Measurements from ENCODE around the gene MYH7.
A peak's percentile ranks its signal among the peaks of the same experiment; 100 is the strongest.
"Not testable (repeated sequence)": the region's sequence is repeated elsewhere in the genome, so short reads cannot be mapped to it uniquely, and the experiment has no call there.

Gene MYH7

DNA sequence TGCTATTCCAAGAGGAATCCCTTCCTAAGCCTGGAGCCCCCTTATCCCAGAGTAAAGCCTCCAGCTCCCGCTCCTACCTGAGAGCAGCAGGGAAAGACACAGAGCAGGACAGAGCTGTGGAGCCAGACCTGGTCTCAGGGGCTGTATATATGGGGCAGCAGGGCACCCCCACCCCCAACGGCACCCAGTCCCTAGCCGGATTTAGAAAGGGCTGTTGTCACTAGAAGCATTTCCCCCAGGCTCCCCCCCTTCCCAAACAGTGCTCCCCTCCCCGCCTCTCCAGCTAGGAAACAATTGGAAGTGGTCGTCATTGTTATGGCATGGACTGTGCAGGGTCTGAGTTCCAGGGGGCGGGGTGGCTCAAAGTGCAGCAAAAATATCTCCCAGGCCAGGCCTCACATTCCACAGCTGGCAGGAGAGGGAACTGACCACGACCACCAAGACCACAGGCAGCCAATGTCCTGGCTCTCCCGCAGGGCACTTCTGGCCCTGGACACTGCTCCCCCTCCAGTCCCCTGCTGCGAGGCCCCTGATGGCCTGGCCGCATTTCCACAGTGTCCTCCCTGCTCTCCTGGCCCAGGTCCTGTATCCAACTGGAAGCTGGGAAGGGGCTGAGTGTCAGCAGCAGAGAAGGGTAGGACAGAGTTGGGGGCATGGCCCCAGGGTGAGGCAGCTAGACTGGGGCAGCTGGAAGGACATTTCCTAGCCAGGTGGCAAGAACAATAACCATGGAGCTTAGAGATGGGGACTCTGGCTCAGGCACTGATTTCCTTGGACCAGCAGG is at the start of gene MYH7:
MYH7 (minus strand) TSS at position 118 of the 784 bp plus-strand sequence. CDS start 1,928 bp downstream, outside the sequence.
- DNase-seq = no peak

DNA sequence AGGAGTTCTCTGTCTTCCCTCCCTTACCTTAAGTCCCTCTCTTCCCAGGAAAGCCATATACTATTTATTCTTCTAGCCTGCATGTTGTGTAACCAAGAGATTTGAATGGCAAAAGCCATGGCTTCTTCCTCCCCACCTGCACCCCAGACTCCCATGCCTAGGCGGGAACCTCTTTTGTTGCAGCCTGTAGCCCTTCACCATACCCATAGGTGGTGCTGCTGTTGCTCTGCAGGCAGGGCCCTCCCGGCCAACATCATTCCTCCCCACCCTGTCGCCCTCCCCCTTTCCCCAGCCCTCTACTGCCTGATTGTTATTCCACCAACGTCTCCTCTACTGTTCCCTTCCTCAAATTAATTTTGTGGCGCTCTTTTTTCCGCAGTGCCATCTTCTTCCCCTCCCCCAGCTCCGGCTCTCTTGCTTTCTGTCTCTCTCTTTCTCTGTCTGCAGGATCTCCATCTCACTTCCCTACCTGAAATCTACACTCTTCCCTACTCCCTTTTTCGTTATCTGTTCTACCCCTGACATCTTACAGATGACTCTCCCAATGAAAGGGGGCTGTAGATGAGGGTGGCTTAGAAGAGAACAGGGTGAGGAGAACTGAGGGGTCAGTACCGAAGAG is 47.9 kb upstream of the MYH7 start:
- DNase-seq = no peak

DNA sequence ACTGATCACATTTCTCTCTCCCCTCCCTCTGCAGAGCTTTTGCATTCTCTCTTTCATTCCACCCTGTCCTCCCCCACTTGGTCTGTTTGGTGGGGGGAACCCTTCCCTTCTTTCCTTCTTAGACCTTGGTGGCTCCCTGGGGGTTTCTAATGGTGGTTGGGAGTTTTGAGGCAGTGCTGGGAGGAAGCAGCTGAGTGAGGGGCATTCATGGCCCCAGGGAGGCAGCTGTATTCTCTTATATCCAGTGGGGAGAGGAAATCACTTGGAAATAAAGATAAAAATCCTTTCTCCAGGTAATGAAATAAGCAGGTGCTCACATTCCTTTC is 47.3 kb upstream of the MYH7 start:
- no peak for DNase-seq

- DNase-seq = no peak
These were observed 46.7 kb upstream of the MYH7 start for GRCh38 chr14:23481979-23482822.

DNA sequence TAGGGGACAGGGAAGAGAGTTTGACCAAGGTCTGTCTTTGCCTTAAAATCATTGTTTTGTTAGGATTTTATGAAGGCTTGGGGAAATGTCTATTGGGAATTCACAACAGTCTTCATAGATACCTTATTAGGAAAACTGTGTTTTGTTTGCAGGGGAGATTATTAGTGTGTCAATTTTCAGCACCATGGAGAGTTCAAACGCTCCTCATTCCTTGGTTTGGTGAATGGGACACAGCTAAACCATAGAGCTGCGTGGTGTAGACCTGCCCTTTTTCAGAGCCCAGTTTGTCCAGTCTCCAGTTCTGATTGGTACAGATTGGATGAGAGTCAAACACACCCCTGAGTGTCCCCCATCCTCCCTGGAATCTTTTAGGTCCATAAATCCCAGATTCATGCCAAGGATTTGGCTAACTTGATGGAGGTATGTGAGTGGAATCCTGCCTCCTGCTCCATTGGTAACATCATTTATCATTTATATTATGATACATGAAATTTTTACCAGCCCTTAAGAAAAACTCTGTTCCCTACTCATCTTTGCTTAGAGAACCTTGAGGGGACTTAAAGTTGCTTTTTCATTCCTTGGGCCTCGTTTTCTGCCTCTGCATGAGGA is 46.0 kb upstream of the MYH7 start:
- no peak for DNase-seq

DNA sequence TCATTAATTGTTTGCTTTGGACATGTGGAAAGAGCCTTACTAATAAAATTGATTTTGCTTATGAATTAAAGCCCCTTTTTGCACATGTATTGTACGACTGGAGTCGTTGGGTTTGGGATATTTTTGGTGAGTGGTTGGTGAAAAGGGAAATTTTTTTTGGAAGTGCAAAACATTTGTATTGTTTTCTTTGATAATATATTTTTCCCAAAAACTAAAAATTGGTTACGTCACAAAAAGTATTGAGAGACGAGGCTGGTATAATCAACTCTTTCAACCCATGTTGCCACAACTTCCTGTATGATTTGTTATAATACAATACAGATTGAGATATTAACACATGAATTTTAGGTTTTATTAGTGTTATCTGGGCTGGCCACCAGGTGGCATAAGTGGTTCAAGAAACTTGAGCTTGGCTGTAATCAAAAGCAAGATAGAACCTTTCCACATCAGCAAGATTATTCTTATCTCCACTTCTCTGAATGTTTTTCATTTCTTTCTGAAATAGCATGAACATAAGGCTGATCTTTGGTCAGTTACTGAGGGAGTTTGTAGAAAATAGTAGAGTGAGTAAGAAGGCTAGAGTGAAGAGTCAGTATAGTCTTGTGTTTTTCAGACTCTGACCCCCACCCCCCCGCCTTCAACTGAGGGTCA is 42.8 kb upstream of the MYH7 start:
- peak; percentile 80 for DNase-seq

DNA sequence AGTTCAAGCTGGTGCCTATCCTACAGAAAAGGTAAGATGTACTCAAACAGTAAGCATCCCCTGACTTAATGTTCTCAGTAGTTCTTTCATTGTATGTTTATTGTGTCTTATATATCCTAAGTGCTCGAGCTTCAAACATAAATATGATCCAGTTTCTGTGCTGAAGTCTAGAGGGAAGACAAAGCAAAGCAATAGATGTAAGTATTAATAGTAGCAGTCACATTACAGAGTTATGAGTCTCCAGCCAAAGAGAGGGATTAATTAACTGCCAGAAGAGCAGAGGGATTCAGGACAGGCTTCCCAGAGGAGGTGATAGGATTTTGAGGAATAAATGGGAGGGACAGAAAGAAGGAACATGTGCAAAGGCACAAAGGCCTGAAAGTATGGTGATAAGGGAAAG is 35.5 kb upstream of the MYH7 start:
- DNase-seq = no peak

GRCh38 chr14:23469906-23470403 is 34.5 kb upstream of the MYH7 start:
- DNase-seq = no peak

DNA sequence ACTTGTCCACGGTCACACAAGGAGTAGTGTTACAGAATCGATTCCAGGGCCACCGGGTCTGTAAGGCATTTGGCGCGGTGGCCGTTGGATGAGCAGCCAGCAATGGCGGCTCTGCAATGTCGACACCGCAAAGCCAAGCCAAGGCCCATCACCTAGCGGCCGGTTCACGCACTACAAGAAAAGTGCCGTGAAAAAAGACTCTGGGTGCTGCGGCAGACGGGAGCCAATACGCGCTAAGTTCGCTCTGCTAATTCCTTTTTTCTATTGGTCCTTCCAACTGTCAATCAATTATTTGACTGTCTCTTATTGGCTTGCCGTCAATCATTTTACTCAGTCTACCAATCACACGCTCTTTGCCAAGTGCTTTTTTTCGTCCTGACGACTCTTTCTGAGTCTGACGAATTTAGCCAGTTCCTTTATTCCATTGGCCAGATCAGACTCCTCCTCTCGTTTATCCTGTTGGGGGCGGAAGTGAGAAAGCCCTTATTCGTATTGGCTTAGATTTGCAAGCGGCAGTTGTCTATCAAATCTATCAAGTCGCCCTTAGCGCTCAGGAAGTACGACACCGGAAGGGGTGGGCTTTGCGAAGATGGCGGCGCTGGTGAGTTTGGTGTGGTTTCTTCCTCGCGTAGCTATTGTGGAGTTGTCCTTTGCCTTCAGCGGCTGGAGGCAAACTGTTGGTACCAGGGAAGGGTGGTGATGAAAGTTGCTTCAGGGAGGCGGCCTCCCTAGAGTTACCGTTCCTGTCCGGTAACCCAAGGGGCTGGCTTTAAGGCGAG is 33.9 kb upstream of the MYH7 start, which contains the start of gene NGDN:
NGDN (plus strand) TSS at position 577 of the 779 bp plus-strand sequence; CDS start at position 590, 13 bp downstream.
- DNase-seq = peak; percentile 99

DNA sequence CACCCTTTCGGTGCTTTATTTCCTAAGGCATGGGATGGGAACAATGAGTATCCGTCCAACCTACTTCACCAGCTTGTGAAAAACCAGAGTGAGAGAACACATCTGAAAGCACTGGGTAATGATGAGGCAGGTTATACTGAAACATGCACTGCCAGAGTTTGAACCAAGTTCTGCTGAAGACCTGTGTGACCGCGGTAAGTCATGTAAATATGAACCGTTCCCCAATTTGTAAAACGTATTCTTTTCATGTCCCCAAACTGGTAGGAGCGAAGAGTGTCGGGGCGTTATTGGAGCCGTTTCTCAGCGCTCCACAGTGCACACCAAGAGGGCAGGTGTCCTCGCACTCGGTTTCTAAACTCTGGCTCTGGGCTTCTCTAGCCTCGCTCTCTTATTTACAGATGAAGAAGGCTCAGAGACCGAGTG is 33.3 kb upstream of the MYH7 start:
- no peak for DNase-seq

GRCh38 chr14:23465261-23465660 is 29.8 kb upstream of the MYH7 start:
- DNase-seq = no peak

DNA sequence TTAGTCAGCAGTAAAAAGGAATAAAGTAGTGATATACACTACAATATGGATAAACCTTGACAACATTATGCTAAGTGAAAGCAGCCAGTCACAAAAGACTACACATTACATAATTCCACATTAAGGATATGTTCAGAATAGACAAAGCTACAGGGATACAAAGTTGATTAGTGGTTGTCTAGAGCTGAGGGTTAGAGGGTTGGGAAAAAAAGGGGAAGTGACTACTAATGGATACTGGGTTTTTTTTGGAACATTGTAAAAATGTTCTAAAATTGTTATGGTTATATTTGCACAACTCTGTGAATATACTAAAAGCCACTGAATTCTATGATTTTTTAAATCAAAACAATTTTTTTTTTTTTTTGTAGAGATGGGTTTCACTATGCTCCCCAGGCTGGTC is 29.2 kb upstream of the MYH7 start:
- no peak for DNase-seq

DNA sequence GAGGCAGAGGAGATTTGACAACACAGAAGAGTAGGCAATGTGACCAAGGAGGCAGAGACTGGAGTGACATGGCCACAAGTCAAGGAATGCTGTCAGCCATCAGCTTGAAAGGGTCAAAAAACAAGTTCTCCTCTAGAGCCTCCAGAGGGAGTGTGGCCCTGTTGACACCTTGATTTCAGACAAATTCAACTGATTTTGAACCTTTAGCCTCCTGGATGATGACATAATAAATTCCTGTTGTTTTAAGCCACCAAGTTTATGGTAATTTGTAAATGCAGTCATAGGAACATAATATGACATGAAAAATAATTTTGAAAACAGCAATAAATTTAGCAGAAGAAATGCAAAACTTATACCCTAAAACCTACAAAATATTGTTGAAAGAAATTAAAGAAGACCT is 25.5 kb upstream of the MYH7 start:
- DNase-seq = no peak

DNA sequence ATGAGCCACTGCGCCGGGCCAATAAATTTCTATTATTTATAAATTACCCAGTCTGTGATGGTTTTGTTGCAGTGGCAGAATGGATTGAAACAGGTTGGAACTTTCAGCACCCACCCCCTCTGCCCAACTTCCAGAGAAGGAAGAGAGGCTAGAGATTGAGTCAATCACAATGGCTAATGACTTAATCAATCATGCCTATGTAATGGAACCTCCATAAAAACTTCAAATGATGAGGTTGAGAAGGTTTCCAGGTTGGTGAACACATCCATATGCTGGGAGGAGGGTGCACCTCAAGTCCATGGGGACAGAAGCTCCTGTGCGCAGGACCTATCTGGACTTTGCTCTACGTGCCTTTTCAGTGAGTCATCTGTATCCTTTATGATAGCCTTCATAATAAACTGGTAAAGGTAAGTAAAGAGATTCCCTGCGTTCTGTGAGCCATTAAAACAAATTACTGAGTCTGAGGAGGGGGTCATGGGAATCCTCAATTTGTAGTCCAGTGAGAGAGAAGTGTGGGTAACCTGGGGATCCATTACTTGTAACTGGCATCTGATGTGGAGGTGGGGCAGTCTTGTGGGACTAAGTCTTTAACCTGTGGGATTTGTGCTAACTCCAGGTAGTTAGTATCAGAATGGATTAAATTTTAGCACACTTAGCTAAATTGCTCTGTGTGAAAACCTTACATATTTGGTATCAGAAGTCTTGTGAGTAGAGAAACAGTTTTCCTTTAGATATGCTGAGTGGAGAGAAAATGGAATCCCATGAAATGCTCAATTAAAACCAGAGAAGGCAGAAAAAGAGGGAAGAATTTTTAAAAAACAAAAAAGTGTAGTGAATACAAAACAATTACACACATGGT is 22.4 kb upstream of the MYH7 start:
- no peak for DNase-seq

GRCh38 chr14:23456883-23457586 is 21.6 kb upstream of the MYH7 start:
- not testable (repeated sequence) for DNase-seq

DNA sequence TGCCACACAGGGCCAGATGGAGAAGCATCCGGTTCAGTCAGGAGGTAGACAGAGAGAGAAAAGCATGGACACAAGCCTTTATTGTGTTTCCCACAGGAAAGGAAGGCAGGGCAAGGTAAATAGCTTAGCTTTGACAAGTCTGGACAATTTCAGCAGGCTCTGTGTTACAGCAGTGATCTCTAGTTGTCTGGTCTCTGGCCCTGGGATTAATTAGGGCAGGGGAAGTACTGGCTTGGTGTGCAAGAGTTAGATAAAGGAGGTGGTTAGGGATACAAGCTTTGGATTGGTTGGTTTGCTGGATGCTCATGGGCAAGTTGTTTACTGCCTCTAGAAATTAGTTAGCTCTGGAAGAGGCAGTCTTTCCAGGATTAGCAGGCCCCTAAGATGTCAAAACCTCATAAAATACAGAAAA is 19.0 kb upstream of the MYH7 start:
- DNase-seq = no peak

DNA sequence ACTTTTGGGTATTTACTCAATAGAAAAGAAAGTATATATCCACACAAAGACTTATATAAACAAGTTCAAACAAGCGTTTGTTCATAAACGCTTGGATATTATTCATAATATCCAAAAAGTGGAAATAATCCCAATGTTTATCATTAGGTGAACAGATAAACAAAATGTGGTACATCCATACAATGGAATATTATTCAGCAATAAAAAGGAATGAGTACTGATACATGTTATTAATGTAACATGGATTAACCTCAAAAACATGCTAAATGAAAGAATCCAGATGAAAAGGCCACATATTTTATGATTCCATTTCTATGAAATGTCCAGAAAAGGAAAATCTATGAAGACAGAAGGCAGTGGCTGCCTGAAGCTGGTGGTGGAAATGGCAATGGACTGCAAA is 16.8 kb upstream of the MYH7 start:
- no peak for DNase-seq

GRCh38 chr14:23450379-23450778 is 14.9 kb upstream of the MYH7 start:
- no peak for DNase-seq

- no peak for DNase-seq
These were observed 13.9 kb upstream of the MYH7 start for GRCh38 chr14:23449314-23449713.
